Ishikawa (cell line): ENCODE measurements around the gene GNAT2.

Experiments used
- TAF1 ChIP-seq: IDR thresholded peaks from 2 replicates; pipeline ENCODE4 v1.6.1; 2012; ENCODE audit warnings: low read depth, mild to moderate bottlenecking
- ZBTB7A ChIP-seq: IDR thresholded peaks from 2 replicates; pipeline ENCODE4 v1.6.1; 2012; ENCODE audit warnings: low read depth

DNA sequence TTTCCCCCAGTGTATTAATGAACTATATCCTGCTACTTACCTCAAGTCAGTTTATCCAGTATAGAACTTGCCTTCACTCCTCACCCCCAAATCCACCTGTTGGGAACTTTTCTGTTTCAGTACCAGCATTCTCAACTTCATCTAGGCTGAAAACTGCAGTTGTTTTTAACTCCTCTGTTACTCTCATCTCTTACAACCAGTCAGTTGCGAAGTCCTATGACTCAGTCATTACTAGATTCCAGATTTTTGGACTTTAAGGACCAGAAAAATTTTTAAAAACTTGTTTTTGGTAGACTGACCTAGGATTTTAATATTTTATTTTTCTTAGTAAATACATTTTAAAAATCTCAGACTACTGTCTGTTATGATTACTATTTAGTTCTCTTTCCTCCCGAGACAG is 62.9 kb downstream of the GNAT2 start:
- no peak for TF ChIP-seq ZBTB7A
- TF ChIP-seq TAF1, result no peak
